ENCODE data around the gene PHAF1. TPM values are rescaled to one million over a fixed set of nuclear protein-coding genes. Genes with fewer than 3 reads are reported as not detected.

Gene PHAF1
- total RNA-seq, 1 experiment from 2014 or later: 10.3 TPM

Other genes with a start within 250 kb of the PHAF1 start
- 2.5 and 3.1 TPM in 2 replicates for gene PDP2, start 229.4 kb upstream of the PHAF1 start, total RNA-seq (2014; rRNA removed; shearing (Covaris generic); ENCODE audit: low replicate concordance)
- gene CDH16, start 191.1 kb upstream of the PHAF1 start, total RNA-seq (2014; rRNA removed; shearing (Covaris generic); ENCODE audit: low replicate concordance): 33.9 and 56.1 TPM in 2 replicates
- 147 and 161 TPM in 2 replicates for gene RRAD, start 184.4 kb upstream of the PHAF1 start, total RNA-seq (2014; rRNA removed; shearing (Covaris generic); ENCODE audit: low replicate concordance)
- 191 and 225 TPM in 2 replicates for gene CIAO2B, start 175.5 kb upstream of the PHAF1 start, total RNA-seq (2014; rRNA removed; shearing (Covaris generic); ENCODE audit: low replicate concordance)
- 45.9 and 51.1 TPM in 2 replicates for gene CES2, start 174.4 kb upstream of the PHAF1 start, total RNA-seq (2014; rRNA removed; shearing (Covaris generic); ENCODE audit: low replicate concordance)
- gene CES3, start 148.7 kb upstream of the PHAF1 start, total RNA-seq (2014; rRNA removed; shearing (Covaris generic); ENCODE audit: low replicate concordance): 1.8 and 2.2 TPM in 2 replicates
- 0.07 and 0.29 TPM in 2 replicates for gene CES4A, start 121.4 kb upstream of the PHAF1 start, total RNA-seq (2014; rRNA removed; shearing (Covaris generic); ENCODE audit: low replicate concordance)
- 8.2 and 15.5 TPM in 2 replicates for gene CBFB, start 80.8 kb upstream of the PHAF1 start, total RNA-seq (2014; rRNA removed; shearing (Covaris generic); ENCODE audit: low replicate concordance)
- 1.1 and 3.3 TPM in 2 replicates for gene B3GNT9, start 41.1 kb downstream of the PHAF1 start, total RNA-seq (2014; rRNA removed; shearing (Covaris generic); ENCODE audit: low replicate concordance)
- gene TRADD, start 50.0 kb downstream of the PHAF1 start, total RNA-seq (2014; rRNA removed; shearing (Covaris generic); ENCODE audit: low replicate concordance): 58.8 and 77.6 TPM in 2 replicates
- gene FBXL8, start 50.0 kb downstream of the PHAF1 start, total RNA-seq (2014; rRNA removed; shearing (Covaris generic); ENCODE audit: low replicate concordance): 19.4 and 26.5 TPM in 2 replicates
- gene HSF4, start 54.8 kb downstream of the PHAF1 start, total RNA-seq (2014; rRNA removed; shearing (Covaris generic); ENCODE audit: low replicate concordance): 16.5 and 25.6 TPM in 2 replicates
- gene NOL3, start 60.6 kb downstream of the PHAF1 start, total RNA-seq (2014; rRNA removed; shearing (Covaris generic); ENCODE audit: low replicate concordance): 114 and 120 TPM in 2 replicates
- 10.1 and 25.8 TPM in 2 replicates for gene MATCAP1, start 74.0 kb downstream of the PHAF1 start, total RNA-seq (2014; rRNA removed; shearing (Covaris generic); ENCODE audit: low replicate concordance)
- gene EXOC3L1, start 80.2 kb downstream of the PHAF1 start, total RNA-seq (2014; rRNA removed; shearing (Covaris generic); ENCODE audit: low replicate concordance): not detected in 2 replicates
- gene E2F4, start 82.2 kb downstream of the PHAF1 start, total RNA-seq (2014; rRNA removed; shearing (Covaris generic); ENCODE audit: low replicate concordance): 58.8 and 91.2 TPM in 2 replicates
- 1.5 and 1.9 TPM in 2 replicates for gene ELMO3, start 89.2 kb downstream of the PHAF1 start, total RNA-seq (2014; rRNA removed; shearing (Covaris generic); ENCODE audit: low replicate concordance)
- 75.8 and 97.1 TPM in 2 replicates for gene TMEM208, start 117.2 kb downstream of the PHAF1 start, total RNA-seq (2014; rRNA removed; shearing (Covaris generic); ENCODE audit: low replicate concordance)
- gene FHOD1, start 137.5 kb downstream of the PHAF1 start, total RNA-seq (2014; rRNA removed; shearing (Covaris generic); ENCODE audit: low replicate concordance): 4.1 and 6.2 TPM in 2 replicates
- not detected in 2 replicates for gene SLC9A5, start 139.0 kb downstream of the PHAF1 start, total RNA-seq (2014; rRNA removed; shearing (Covaris generic); ENCODE audit: low replicate concordance)
- 20.5 and 21.2 TPM in 2 replicates for gene PLEKHG4, start 169.6 kb downstream of the PHAF1 start, total RNA-seq (2014; rRNA removed; shearing (Covaris generic); ENCODE audit: low replicate concordance)
- 0.49 and 5.7 TPM in 2 replicates for gene KCTD19, start 216.8 kb downstream of the PHAF1 start, total RNA-seq (2014; rRNA removed; shearing (Covaris generic); ENCODE audit: low replicate concordance)
- gene LRRC36, start 216.9 kb downstream of the PHAF1 start, total RNA-seq (2014; rRNA removed; shearing (Covaris generic); ENCODE audit: low replicate concordance): 0.37 TPM in 1 of 2 replicates, not detected in the other